ENCODE results near the gene LAMC1. TPM values are rescaled to one million over a fixed set of nuclear protein-coding genes. Genes with fewer than 3 reads are reported as not detected.

The LAMC1 gene

DNA sequence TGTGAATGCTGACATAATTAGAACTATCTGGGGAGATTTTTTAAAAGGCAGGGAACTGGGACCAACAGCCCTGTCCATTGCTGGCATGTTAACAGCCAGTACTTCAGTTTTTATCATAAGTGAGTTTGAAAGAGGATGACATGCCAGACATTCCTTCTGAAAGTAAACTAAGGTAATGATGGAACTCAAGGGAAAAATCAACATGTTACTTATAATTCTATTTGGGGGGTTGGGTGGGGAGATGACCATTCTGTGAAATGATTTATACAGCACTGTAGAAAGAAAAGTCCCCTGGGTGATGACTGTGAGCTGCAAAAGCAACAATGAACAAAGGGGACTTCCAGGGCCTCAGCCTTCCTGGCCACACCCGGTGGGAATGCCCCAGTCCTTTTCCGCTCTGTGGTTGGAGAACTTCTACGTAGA, 157.4 kb downstream of the LAMC1 start:
- peak overlapping the region; percentile 62 for H3K9ac ChIP-seq (ENCODE audit: low read depth, low read length)
- H3K4me1 ChIP-seq (ENCODE audit: control insufficient read depth, insufficient read depth, low read length), result peaks cover 26% of the 10 kb centered on the region
- no peak overlapping the region for H3K4me3 ChIP-seq (ENCODE audit: low read length)
- H3K4me2 ChIP-seq (ENCODE audit: low read length), result peak overlapping the region; percentile 64
- H3K36me3 ChIP-seq (ENCODE audit: insufficient read depth, low read length), result no peaks in the 10 kb centered on the region
- H3K27me3 ChIP-seq (ENCODE audit: control insufficient read depth, insufficient read depth, low read length), result no peaks in the 10 kb centered on the region
- no peaks in the 10 kb centered on the region for H3K9me3 ChIP-seq (replicated peaks; ENCODE audit: low read length)

DNA sequence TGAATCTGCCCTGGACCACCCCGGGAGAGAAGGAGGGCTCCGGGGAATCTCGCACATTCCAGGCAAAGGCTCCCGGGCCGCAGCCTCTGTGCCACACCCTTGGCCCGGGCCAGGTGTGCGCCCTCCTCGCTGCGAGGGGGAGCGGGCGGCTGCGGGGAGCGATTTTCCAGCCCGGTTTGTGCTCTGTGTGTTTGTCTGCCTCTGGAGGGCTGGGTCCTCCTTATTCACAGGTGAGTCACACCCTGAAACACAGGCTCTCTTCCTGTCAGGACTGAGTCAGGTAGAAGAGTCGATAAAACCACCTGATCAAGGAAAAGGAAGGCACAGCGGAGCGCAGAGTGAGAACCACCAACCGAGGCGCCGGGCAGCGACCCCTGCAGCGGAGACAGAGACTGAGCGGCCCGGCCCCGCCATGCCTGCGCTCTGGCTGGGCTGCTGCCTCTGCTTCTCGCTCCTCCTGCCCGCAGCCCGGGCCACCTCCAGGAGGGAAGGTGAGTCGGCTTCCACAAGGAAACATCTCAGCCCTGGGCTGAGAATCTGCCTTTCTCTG, 162.8 kb downstream of the LAMC1 start, which contains the start of gene LAMC2:
TSS of gene LAMC2 (plus strand) at position 324 of the 550 bp plus-strand sequence. CDS start at position 413, 89 bp downstream.
- Histone ChIP-seq H3K36me3 (ENCODE audit: insufficient read depth, low read length) (no peaks in the 10 kb centered on the region), H3K4me3 (ENCODE audit: low read length) (no peak within 1 kb of the TSS), H3K27me3 (ENCODE audit: control insufficient read depth, insufficient read depth, low read length) (no peaks in the 10 kb centered on the region), H3K9me3 (replicated peaks; ENCODE audit: low read length) (no peaks in the 10 kb centered on the region), H3K4me2 (ENCODE audit: low read length) (no peak within 1 kb of the TSS), H3K4me1 (ENCODE audit: control insufficient read depth, insufficient read depth, low read length) (peaks cover 5% of the 10 kb centered on the region), H3K9ac (ENCODE audit: low read depth, low read length) (no peak within 1 kb of the TSS)

DNA sequence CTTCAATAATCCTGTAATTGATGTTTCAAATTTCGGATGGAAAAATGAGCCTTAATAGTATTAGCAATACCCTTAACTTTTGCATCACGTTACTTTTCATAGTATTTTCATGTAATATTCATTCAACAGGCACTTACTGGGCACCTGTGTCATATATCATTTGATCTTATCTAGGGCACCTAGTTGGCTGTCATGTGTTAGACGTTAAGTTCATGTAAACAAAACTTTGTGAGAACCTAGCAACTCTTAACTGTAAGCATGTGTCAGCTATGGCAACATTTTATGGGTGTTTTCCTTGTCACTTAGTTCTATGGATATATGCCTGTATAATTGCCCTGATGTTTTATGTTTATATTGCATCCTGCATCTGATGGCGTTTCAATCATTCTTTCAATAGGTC, 163.6 kb downstream of the LAMC1 start:
- Histone ChIP-seq H3K27me3 (ENCODE audit: control insufficient read depth, insufficient read depth, low read length) (no peaks in the 10 kb centered on the region), H3K4me1 (ENCODE audit: control insufficient read depth, insufficient read depth, low read length) (peaks cover 5% of the 10 kb centered on the region), H3K9ac (ENCODE audit: low read depth, low read length) (no peak overlapping the region), H3K36me3 (ENCODE audit: insufficient read depth, low read length) (no peaks in the 10 kb centered on the region), H3K4me2 (ENCODE audit: low read length) (no peak overlapping the region), H3K9me3 (replicated peaks; ENCODE audit: low read length) (no peaks in the 10 kb centered on the region), H3K4me3 (ENCODE audit: low read length) (no peak overlapping the region)

DNA sequence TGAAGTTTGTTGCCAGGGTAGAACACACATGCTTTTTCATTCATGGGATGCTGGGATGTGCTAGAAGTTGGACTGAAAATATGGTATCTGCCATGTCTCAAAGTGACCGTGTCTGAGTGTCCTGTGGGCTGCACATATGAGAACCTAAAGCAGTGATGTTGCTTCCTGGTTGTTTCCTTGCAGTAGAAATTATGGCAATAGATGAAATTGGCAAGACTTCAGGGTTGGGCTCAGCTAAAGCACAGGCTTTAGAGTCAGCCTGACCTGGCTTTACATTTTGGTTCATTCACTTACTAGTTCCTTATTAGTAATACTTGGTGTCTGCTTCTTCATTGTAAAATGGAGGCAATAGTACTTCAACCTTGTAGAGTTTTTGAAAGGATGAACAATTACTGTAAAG, 165.0 kb downstream of the LAMC1 start:
- Histone ChIP-seq H3K4me3 (ENCODE audit: low read length) (no peak overlapping the region), H3K4me1 (ENCODE audit: control insufficient read depth, insufficient read depth, low read length) (peaks cover 13% of the 10 kb centered on the region), H3K27me3 (ENCODE audit: control insufficient read depth, insufficient read depth, low read length) (no peaks in the 10 kb centered on the region), H3K9me3 (replicated peaks; ENCODE audit: low read length) (no peaks in the 10 kb centered on the region), H3K4me2 (ENCODE audit: low read length) (no peak overlapping the region), H3K36me3 (ENCODE audit: insufficient read depth, low read length) (no peaks in the 10 kb centered on the region), H3K9ac (ENCODE audit: low read depth, low read length) (no peak overlapping the region)

DNA sequence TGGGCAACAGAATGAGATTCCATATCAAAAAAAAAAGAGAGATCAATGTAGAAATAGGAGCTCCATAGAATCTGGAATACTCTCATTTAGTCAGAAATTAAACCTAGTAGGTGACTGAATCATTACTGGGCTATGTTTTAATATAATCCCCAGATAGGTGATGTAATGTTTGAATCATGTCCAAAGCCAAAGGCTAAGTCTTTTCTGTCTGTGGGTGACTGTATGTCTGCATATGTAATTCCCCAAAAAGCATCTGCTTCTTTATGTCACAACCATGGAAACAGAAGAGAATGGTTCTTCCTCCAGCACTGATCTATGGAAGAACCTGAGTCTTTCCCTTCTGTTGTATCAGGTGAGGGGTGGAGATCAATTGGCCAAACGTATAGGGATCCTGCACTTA, 168.6 kb downstream of the LAMC1 start:
- H3K9ac ChIP-seq (ENCODE audit: low read depth, low read length), result peak overlapping the region; percentile 6
- H3K4me3 ChIP-seq (ENCODE audit: low read length), result no peak overlapping the region
- H3K9me3 ChIP-seq (replicated peaks; ENCODE audit: low read length), result no peaks in the 10 kb centered on the region
- H3K4me1 ChIP-seq (ENCODE audit: control insufficient read depth, insufficient read depth, low read length), result peaks cover 26% of the 10 kb centered on the region
- no peaks in the 10 kb centered on the region for H3K36me3 ChIP-seq (ENCODE audit: insufficient read depth, low read length)
- H3K4me2 ChIP-seq (ENCODE audit: low read length), result no peak overlapping the region
- H3K27me3 ChIP-seq (ENCODE audit: control insufficient read depth, insufficient read depth, low read length), result no peaks in the 10 kb centered on the region

DNA sequence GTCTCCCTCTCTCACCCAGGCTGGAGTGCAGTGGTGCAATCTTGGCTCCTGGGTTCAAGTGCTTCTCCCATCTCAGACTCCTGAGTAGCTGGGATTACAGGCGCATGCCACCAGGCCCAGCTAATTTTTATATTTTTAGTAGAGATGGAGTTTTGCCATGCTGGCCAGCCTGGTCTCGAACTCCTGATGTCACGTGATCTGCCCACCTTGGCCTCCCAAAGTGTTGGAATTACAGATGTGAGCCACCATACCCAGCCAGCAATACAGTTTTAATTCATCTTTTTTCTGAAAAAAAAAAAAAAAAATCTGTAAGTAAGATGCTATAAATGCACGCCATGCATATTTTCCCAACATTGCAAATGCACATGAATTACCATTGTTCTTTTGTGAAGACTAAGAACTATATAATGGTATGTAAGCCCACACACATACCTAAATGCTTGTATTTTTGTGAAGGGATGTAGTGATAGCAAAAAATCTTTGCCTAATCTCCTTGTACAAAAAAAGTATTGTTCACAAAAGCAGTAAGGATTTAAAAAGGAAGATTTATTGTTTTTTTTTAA, 170.8 kb downstream of the LAMC1 start:
- peaks cover 26% of the 10 kb centered on the region for H3K4me1 ChIP-seq (ENCODE audit: control insufficient read depth, insufficient read depth, low read length)
- no peaks in the 10 kb centered on the region for H3K36me3 ChIP-seq (ENCODE audit: insufficient read depth, low read length)
- no peak overlapping the region for H3K4me3 ChIP-seq (ENCODE audit: low read length)

DNA sequence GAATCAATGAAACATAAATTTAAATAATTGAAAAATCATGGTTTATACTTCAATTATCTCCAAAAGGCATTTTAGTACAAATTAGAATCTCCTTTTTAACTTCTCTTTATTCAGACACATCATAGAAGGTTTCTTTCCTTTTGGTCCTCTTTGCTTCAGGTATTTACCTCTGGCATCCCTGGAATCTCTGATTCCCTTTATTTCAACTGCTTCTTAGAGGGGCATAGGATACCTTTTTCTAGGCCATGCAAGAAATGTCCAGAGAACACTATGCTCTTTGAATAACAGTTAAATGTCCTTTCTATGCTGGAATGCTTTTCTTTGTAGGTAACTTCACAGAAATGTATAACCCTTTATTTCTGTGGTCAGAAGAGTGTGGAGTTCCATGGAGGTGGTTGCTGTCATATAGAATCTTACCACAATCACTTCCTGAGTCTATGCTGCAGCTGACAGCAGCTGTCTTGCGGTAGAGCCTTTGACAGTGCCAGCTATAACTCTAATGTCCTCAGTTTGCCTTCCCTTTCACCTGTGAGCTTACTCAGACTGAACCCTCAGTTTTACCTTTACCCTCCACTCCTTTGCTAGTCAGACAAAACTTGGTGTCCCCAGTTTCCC, 171.4 kb downstream of the LAMC1 start:
- Histone ChIP-seq H3K9me3 (replicated peaks; ENCODE audit: low read length) (no peaks in the 10 kb centered on the region), H3K4me2 (ENCODE audit: low read length) (peak overlapping the region; percentile 11), H3K9ac (ENCODE audit: low read depth, low read length) (no peak overlapping the region), H3K36me3 (ENCODE audit: insufficient read depth, low read length) (no peaks in the 10 kb centered on the region), H3K4me1 (ENCODE audit: control insufficient read depth, insufficient read depth, low read length) (peaks cover 26% of the 10 kb centered on the region), H3K27me3 (ENCODE audit: control insufficient read depth, insufficient read depth, low read length) (no peaks in the 10 kb centered on the region), H3K4me3 (ENCODE audit: low read length) (no peak overlapping the region)

More for the DNA sequence above, 170.8 kb downstream of the LAMC1 start:
- no peaks in the 10 kb centered on the region for H3K27me3 ChIP-seq (ENCODE audit: control insufficient read depth, insufficient read depth, low read length)
- H3K9ac ChIP-seq (ENCODE audit: low read depth, low read length), result no peak overlapping the region
- no peaks in the 10 kb centered on the region for H3K9me3 ChIP-seq (replicated peaks; ENCODE audit: low read length)
- H3K4me2 ChIP-seq (ENCODE audit: low read length), result no peak overlapping the region

DNA sequence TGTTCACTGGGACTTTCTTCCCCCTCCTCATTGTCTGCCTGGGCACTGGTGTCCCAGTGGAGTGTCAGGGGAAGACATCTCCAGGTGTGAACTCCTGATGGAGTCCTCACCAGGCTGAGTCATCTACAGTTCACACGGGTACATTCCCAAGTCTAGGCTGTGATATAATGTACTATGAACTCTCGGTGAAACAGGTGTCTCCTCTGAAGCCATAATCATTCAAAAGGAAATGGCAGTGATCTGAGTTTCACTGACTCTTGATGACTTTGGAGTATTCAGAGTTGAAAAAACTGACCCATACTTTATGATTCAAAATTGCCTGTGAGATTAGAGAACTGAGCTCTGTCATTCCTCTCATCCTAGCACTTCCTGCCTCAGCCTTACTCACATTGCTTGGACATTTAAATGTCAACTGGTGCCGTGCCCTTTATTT, 171.9 kb downstream of the LAMC1 start:
- H3K9me3 ChIP-seq (replicated peaks; ENCODE audit: low read length), result no peaks in the 10 kb centered on the region
- no peaks in the 10 kb centered on the region for H3K27me3 ChIP-seq (ENCODE audit: control insufficient read depth, insufficient read depth, low read length)
- no peak overlapping the region for H3K4me3 ChIP-seq (ENCODE audit: low read length)
- no peak overlapping the region for H3K9ac ChIP-seq (ENCODE audit: low read depth, low read length)
- no peaks in the 10 kb centered on the region for H3K36me3 ChIP-seq (ENCODE audit: insufficient read depth, low read length)
- H3K4me1 ChIP-seq (ENCODE audit: control insufficient read depth, insufficient read depth, low read length), result peaks cover 26% of the 10 kb centered on the region
- peak overlapping the region; percentile 11 for H3K4me2 ChIP-seq (ENCODE audit: low read length)

Small RNA genes within 50 kb of the gene (small RNA-seq; reads per million reads assigned to genes)
- gene RNU6-41P, result not detected

All from skeletal muscle satellite cell (primary cell).